Thyroid gland (tissue), 4 donors: ENCODE data around the gene SPNS3.

Experiments
- CTCF ChIP-seq, 6 experiments: fragments of 200-600 bp in 3 of 6; fragments of 450-650 bp in 3 of 6; sonication (generic) in 3 of 6; IDR thresholded peaks; one replicate each; pipeline ENCODE4 v1.5.1; 2016 to 2019; ENCODE audit warnings: antibody characterized with exemption in 6 of 6, mild to moderate bottlenecking in 2 of 6, inconsistent platforms in 1 of 6, moderate library complexity in 1 of 6
- POLR2A ChIP-seq, 2 donors: fragments of 450-650 bp; IDR thresholded peaks; one replicate each; pipeline ENCODE4 v1.6.1; 2017; ENCODE audit warnings: antibody characterized with exemption in 2 of 2, mild to moderate bottlenecking in 2 of 2, moderate library complexity in 1 of 2

- TF ChIP-seq CTCF (IDR thresholded peaks at IDR 0.05) (no peak), POLR2A (IDR thresholded peaks at IDR 0.05) (no peak)
Observed at GRCh38 chr17:4534928-4535666, 101.4 kb downstream of the SPNS3 start.
